ENCODE data around the gene CALCOCO1. TPM values are rescaled to one million over a fixed set of nuclear protein-coding genes. Genes with fewer than 3 reads are reported as not detected.

Gene CALCOCO1
- total and polyA plus RNA-seq, 2 of the 8 experiments (the other 6 are each of a cell fraction or from before 2014, with no cell fraction given) = 20.3 to 39.3 TPM

GRCh38 chr12:53733807-53734200 is 6.6 kb upstream of the CALCOCO1 start (continued):
- TF ChIP-seq E2F6 (IDR thresholded peaks at IDR 0.05) = no peak
- no peak for TF ChIP-seq CTBP2 (IDR thresholded peaks at IDR 0.05; ENCODE audit: borderline replicate concordance, insufficient read depth, insufficient read length, low read length)
- TF ChIP-seq TEAD4 (IDR thresholded peaks at IDR 0.05; ENCODE audit: low read depth, low read length) = no peak
